ENCODE measurements around the gene SLC25A24.

The SLC25A24 gene

GRCh38 chr1:108193333-108193732 lies 6.8 kb downstream of the SLC25A24 start:
- TF ChIP-seq POLR2AphosphoS5 (IDR thresholded peaks at IDR 0.05; ENCODE audit: low read depth) (no peak), GABPA (IDR thresholded peaks at IDR 0.05; ENCODE audit: low read depth) (no peak), REST (IDR thresholded peaks at IDR 0.05; ENCODE audit: insufficient replicate concordance, low read depth) (no peak)
- TF ChIP-seq, protein P1, sequence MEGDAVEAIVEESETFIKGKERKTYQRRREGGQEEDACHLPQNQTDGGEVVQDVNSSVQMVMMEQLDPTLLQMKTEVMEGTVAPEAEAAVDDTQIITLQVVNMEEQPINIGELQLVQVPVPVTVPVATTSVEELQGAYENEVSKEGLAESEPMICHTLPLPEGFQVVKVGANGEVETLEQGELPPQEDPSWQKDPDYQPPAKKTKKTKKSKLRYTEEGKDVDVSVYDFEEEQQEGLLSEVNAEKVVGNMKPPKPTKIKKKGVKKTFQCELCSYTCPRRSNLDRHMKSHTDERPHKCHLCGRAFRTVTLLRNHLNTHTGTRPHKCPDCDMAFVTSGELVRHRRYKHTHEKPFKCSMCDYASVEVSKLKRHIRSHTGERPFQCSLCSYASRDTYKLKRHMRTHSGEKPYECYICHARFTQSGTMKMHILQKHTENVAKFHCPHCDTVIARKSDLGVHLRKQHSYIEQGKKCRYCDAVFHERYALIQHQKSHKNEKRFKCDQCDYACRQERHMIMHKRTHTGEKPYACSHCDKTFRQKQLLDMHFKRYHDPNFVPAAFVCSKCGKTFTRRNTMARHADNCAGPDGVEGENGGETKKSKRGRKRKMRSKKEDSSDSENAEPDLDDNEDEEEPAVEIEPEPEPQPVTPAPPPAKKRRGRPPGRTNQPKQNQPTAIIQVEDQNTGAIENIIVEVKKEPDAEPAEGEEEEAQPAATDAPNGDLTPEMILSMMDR (IDR thresholded peaks at IDR 0.05; ENCODE audit: insufficient read depth, low read length): no peak
- no peak overlapping the region for H3K27ac ChIP-seq (replicated peaks)
- H3K4me3 ChIP-seq (replicated peaks; ENCODE audit: insufficient read depth, low read length): no peak overlapping the region
- no peak for DNase-seq (ENCODE audit: low read depth in 1 of 2, low spot score in 1 of 2)
- H3K27me3 ChIP-seq (ENCODE audit: insufficient read depth, poor library complexity, severe bottlenecking): no peaks in the 10 kb centered on the region

DNA sequence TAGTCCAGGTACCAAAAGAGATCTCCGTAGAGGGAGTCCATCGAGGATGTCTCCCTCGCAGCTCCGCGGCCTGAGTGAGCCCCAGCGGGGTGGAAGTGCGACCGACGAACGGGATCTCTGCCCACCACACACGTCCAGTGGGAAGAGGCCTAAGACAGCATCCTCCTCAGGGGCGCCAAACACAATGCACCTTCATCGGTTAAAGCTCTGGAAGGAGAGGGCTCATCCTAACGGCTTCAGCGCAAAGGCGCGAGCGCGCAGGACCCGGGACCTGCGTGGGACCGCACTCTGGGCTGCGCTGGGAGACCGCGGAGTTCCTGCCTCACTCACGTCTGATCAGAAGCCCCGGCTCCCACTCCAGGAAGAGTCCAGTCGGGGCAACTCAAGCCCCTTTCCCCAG lies 7.6 kb downstream of the SLC25A24 start:
- H3K4me3 ChIP-seq (replicated peaks; ENCODE audit: insufficient read depth, low read length): no peak overlapping the region
- no peak for DNase-seq (ENCODE audit: low read depth in 1 of 2, low spot score in 1 of 2)
- no peak for TF ChIP-seq GABPA (IDR thresholded peaks at IDR 0.05; ENCODE audit: low read depth)
- TF ChIP-seq POLR2AphosphoS5 (IDR thresholded peaks at IDR 0.05; ENCODE audit: low read depth): no peak
- TF ChIP-seq, protein P1 (IDR thresholded peaks at IDR 0.05; ENCODE audit: insufficient read depth, low read length): no peak
- TF ChIP-seq REST (IDR thresholded peaks at IDR 0.05; ENCODE audit: insufficient replicate concordance, low read depth): no peak
- TF ChIP-seq SPI1 (IDR thresholded peaks at IDR 0.05; ENCODE audit: borderline replicate concordance, low read depth): no peak

DNA sequence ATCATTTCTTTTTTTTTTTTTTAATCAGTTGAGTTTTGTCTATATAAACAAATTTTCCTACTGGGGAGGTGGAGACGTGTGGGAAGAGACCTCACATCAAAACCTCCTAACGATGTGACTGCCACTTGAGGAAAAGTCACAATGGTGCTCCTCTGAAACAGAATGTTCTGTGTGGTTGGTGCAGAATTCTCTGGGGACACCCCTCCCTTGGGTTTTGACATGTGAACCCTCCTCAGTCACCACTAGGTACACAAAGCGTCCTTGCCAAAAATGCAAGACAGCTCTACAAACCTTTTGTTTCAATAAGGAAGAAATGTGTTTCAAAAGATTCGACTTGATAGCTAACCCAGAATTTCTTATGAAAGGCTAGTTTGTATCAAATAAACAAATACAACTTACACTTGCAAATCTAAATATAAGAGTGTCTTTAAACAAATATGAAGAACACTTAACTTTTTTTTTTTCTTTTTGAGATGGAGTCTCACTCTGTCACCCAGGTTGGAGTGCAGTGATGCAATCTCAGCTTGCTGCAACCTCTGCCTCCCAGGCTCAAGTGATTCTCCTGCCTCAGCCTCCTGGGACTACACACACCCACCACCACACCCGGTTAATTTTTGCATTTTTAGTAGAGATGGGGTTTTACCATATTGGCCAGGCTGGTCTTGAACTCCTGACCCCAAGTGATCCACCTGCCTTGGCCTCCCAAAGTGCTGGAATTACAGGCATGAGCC lies 9.3 kb downstream of the SLC25A24 start:
- Histone ChIP-seq H3K27me3 (ENCODE audit: insufficient read depth, poor library complexity, severe bottlenecking) (no peaks in the 10 kb centered on the region), H3K27ac (replicated peaks) (no peak overlapping the region), H3K4me3 (replicated peaks; ENCODE audit: insufficient read depth, low read length) (no peak overlapping the region)
- DNase-seq (ENCODE audit: low read depth in 1 of 2, low spot score in 1 of 2): no peak
- no peak for TF ChIP-seq POLR2AphosphoS5 (IDR thresholded peaks at IDR 0.05; ENCODE audit: low read depth)
- TF ChIP-seq GABPA (IDR thresholded peaks at IDR 0.05; ENCODE audit: low read depth): no peak
- TF ChIP-seq, protein P1 (IDR thresholded peaks at IDR 0.05; ENCODE audit: insufficient read depth, low read length): no peak
- no peak for TF ChIP-seq REST (IDR thresholded peaks at IDR 0.05; ENCODE audit: insufficient replicate concordance, low read depth)
- no peak for TF ChIP-seq SPI1 (IDR thresholded peaks at IDR 0.05; ENCODE audit: borderline replicate concordance, low read depth)

More for the DNA sequence above, 7.6 kb downstream of the SLC25A24 start:
- Histone ChIP-seq H3K27ac (replicated peaks) (no peak overlapping the region), H3K27me3 (ENCODE audit: insufficient read depth, poor library complexity, severe bottlenecking) (no peaks in the 10 kb centered on the region)

All from HL-60 (cell line).